Measurements from ENCODE around the gene SLC45A3. TPM values are rescaled to one million over a fixed set of nuclear protein-coding genes. Genes with fewer than 3 reads are reported as not detected.

The SLC45A3 gene
- total RNA-seq, 1 experiment from 2014 or later: 16.7 TPM

- H3K23ac ChIP-seq (ENCODE audit: insufficient read length, low read depth, low read length): no peak overlapping the region
- H3K4me2 ChIP-seq (ENCODE audit: insufficient read depth, insufficient read length, low read length): no peak overlapping the region
- no peaks in the 10 kb centered on the region for H3K23me2 ChIP-seq (ENCODE audit: insufficient read length, low read depth, low read length, poor library complexity, severe bottlenecking)
- H3K27me3 Mint-ChIP-seq (ENCODE audit: low read depth): peaks cover 2% of the 10 kb centered on the region; the same call in 1 of the 2 replicates
- H4K8ac ChIP-seq (replicated peaks; ENCODE audit: insufficient read length, low read depth, low read length): no peak overlapping the region
- H2BK120ac ChIP-seq (ENCODE audit: low read depth, low read length, poor library complexity, severe bottlenecking): no peak overlapping the region
- no peak overlapping the region for H2BK15ac ChIP-seq (ENCODE audit: low read depth, low read length)
- H2AK5ac ChIP-seq (ENCODE audit: insufficient read length, low read length): no peak overlapping the region
- no peaks in the 10 kb centered on the region for H3K9me3 ChIP-seq (ENCODE audit: control insufficient read depth, low read depth, low read length)
- no peak overlapping the region for H3K14ac ChIP-seq (ENCODE audit: insufficient read depth, low read length)
- no peaks in the 10 kb centered on the region for H3K79me2 ChIP-seq (ENCODE audit: insufficient read depth, low read length)
- H3K4ac ChIP-seq (ENCODE audit: low read depth, low read length): no peak overlapping the region
- H3K27me3 ChIP-seq (ENCODE audit: insufficient read depth, low read length): no peaks in the 10 kb centered on the region
- H3K56ac ChIP-seq (ENCODE audit: insufficient read length, low read depth, low read length): no peak overlapping the region
- no peak overlapping the region for H3K4me3 Mint-ChIP-seq
- no peak overlapping the region for H3T11ph ChIP-seq (ENCODE audit: low read length)
- no peak for DNase-seq
- TF ChIP-seq CTCF (conservative IDR thresholded peaks at IDR 0.05): no peak
- H3K27ac ChIP-seq (ENCODE audit: insufficient read length, low read depth, low read length): no peak overlapping the region
- H3K4me1 ChIP-seq (ENCODE audit: insufficient read depth, low read length): peaks cover 6% of the 10 kb centered on the region
- H3K4me1 Mint-ChIP-seq: peaks cover 30 to 37% of the 10 kb centered on the region in 2 experiments
- no CpG with 5 or more reads among the region's 2 CpGs for WGBS (ENCODE audit: extremely low coverage, insufficient read length, low lambda C conversion rate)
- no peak overlapping the region for H2BK12ac ChIP-seq (ENCODE audit: insufficient read length, low read depth, low read length)
- no peak overlapping the region for H3K9ac ChIP-seq (ENCODE audit: extremely low read depth, insufficient read length, low read length)
- H3K36me3 Mint-ChIP-seq (ENCODE audit: insufficient read depth in 1 of 3, low read depth in 3 of 3): peaks cover 0 to 4% (median 0%) of the 10 kb centered on the region in 3 experiments; a peak in 2 of 7 replicates
- no peaks in the 10 kb centered on the region for H3K9me3 Mint-ChIP-seq
- H3K27ac Mint-ChIP-seq: peak overlapping the region in 2 of 3 experiments; percentile 13 to 85; a peak in 3 of 7 replicates
- no peak overlapping the region for H2BK5ac ChIP-seq (ENCODE audit: insufficient read length, low read length)
- no peak overlapping the region for H2BK20ac ChIP-seq (ENCODE audit: low read depth, low read length, poor library complexity, severe bottlenecking)
- no peaks in the 10 kb centered on the region for H4K20me1 ChIP-seq (ENCODE audit: control insufficient read depth, insufficient read depth, insufficient read length)
- no peak overlapping the region for H2AFZ ChIP-seq (ENCODE audit: low read length)
- no peak overlapping the region for H4K91ac ChIP-seq (ENCODE audit: insufficient read length, low read depth, low read length)
- H4K5ac ChIP-seq (ENCODE audit: insufficient read length, low read depth, low read length): no peak overlapping the region
- H3K79me1 ChIP-seq (ENCODE audit: insufficient read depth, low read depth, low read length, poor library complexity, severe bottlenecking): no peaks in the 10 kb centered on the region
- H3K18ac ChIP-seq (ENCODE audit: insufficient read length, low read depth, low read length): no peak overlapping the region
Measured at GRCh38 chr1:205701420-205701819, 21.1 kb upstream of the SLC45A3 start.
